Lung (tissue), 12 donors: ENCODE results near the gene ARHGEF28. TPM values are rescaled to one million over a fixed set of nuclear protein-coding genes. Genes with fewer than 3 reads are reported as not detected.

Source experiments
- ATAC-seq: fragments of 200-7000 bp; cut with Tn5 transposase; one replicate; pipeline ENCODE4 v1.9.1; 2020; ENCODE audit warnings: moderate number of reproducible peaks; ENCODE audit not compliant: insufficient read depth, low FRiP score
- DNase-seq, 3 donors: peaks; one replicate each; pipeline ENCODE4 v3.0.0-alpha.2; 2013 to 2017
- H3K27ac ChIP-seq, 2 donors: one replicate each; pipeline ENCODE4 v1.5.1; 2013; ENCODE audit warnings: mild to moderate bottlenecking in 2 of 2, moderate library complexity in 2 of 2, control low read depth in 1 of 2, inconsistent platforms in 1 of 2, low read depth in 1 of 2, low read length in 1 of 2
- H3K27me3 ChIP-seq, 3 donors: one replicate each; pipeline ENCODE4 v1.5.1; 2013; ENCODE audit warnings: low read length in 2 of 3; ENCODE audit not compliant: control insufficient read depth in 3 of 3, insufficient read depth in 3 of 3
- H3K36me3 ChIP-seq, 4 donors: one replicate each; pipeline ENCODE4 v1.5.1; 2013; ENCODE audit warnings: low read length in 4 of 4, mild to moderate bottlenecking in 1 of 4, moderate library complexity in 1 of 4; ENCODE audit not compliant: control insufficient read depth in 4 of 4, insufficient read depth in 4 of 4
- H3K4me1 ChIP-seq, 5 donors: one replicate each; pipeline ENCODE4 v1.5.1; 2013; ENCODE audit warnings: low read length in 5 of 5, mild to moderate bottlenecking in 2 of 5, moderate library complexity in 1 of 5; ENCODE audit not compliant: control insufficient read depth in 5 of 5, insufficient read depth in 5 of 5
- H3K4me3 ChIP-seq: one replicate; pipeline ENCODE4 v1.5.1; 2013; ENCODE audit warnings: mild to moderate bottlenecking, control low read depth, moderate library complexity
- H3K9ac ChIP-seq, 2 donors: one replicate each; pipeline ENCODE4 v1.5.1; 2013; ENCODE audit warnings: low read length in 2 of 2, control low read depth in 1 of 2; ENCODE audit not compliant: insufficient read depth in 1 of 2
- H3K9me3 ChIP-seq, 4 donors: one replicate each; pipeline ENCODE4 v1.5.1; 2013; ENCODE audit warnings: low read length in 3 of 4, mild to moderate bottlenecking in 1 of 4, moderate library complexity in 1 of 4; ENCODE audit not compliant: control insufficient read depth in 4 of 4, insufficient read depth in 3 of 4
- CTCF ChIP-seq: IDR thresholded peaks from 2 replicates; pipeline ENCODE4 v1.5.1; 2012; ENCODE audit warnings: mild to moderate bottlenecking; ENCODE audit errors: control extremely low read depth, extremely low read depth
- WGBS, 2 donors: extraction: QIAGEN DNeasy Blood & Tissue Kit; methylation state at CpG; one replicate each; pipeline ENCODE4 v1.1.7; 2013; 5-methylcytosine and 5-hydroxymethylcytosine counted together
- polyA plus RNA-seq, 2 donors: library from polyadenylated mRNA; stranded (reverse); fragments of 200-250 nt; gene quantifications; one replicate each; pipeline ENCODE4 v1.2.1, GENCODE V29; 2013
- total RNA-seq, 2 donors: library from RNA; depleted of rRNA in 1 of 2; stranded (reverse); fragments of >200 nt in 1 of 2; gene quantifications; one replicate each; pipeline ENCODE4 v1.2.1, GENCODE V29; 2014 to 2021
- donor health status: control.
- donor health status: control.
- donor health status: Bipolar disorder and iron deficiency.
- donor health status: healthy.
- donor health status: DM: yes; HTN: yes; CAD: no.

ARHGEF28 gene
- total and polyA plus RNA-seq, 4 donors, result 3.0 to 13.0 (median 10.0) TPM

DNA sequence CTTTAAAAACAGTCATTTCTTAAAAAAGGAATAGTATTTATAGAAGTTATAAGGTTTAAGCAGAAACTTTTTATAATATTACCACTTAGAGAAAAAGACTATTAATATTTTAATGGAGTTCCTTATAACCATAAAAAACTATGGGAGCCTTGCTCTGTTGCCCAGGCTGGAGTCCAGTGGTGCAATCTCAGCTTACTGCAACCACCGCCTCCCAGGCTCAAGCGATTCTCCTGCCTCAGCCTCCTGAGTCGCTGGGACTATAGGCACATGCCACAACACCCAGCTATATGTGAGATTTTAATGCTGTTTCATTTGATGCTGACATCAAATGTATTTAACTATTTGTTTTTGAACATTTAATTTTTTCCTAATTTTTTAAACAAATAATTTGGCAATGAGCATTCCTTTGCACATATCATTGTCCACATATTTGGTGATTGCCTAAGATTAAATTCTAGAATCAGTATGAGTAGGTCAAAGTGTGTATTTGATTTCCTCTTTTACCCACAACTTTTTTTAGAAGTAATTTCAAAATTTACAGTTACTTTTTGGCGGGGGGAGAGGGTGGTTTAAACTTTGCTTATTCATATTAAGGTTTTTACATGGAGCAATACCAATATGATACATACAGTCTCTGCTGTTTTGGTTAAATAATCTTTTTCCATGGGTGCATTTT, 235.5 kb downstream of the ARHGEF28 start:
- 47 to 80% methylated on average over 4 of the region's 4 CpGs for WGBS, 2 donors
- DNase-seq, result no peak
- H3K36me3 ChIP-seq, result no peaks in the 10 kb centered on the region

DNA sequence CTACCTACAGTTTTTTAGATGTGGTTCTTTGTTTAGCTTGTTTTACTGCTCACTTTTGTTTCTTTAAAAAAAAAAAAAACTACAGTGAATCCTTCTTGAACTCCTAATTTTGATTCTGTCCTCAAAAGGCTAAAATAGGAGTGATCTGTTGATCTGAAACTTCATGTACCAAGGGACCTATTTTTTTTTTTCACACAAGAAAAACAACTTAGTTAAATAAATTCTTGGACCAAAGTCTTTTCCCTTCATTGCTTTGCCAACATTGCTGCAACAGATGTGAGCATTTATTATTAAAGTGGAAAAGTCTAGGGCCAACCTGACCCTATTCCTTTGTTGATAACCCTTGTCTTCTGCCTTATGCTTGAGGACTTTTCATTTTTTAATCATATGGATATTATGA, 236.8 kb downstream of the ARHGEF28 start:
- DNase-seq, result no peak
- Histone ChIP-seq H3K4me3 (no peak overlapping the region), H3K27me3 (no peaks in the 10 kb centered on the region), H3K9ac (no peak overlapping the region), H3K9me3 (no peaks in the 10 kb centered on the region), H3K27ac (no peak overlapping the region), H3K4me1 (peaks cover 0 to 3% (median 0%) of the 10 kb centered on the region in 5 donors), H3K36me3 (no peaks in the 10 kb centered on the region)
- TF ChIP-seq CTCF, result no peak
- ATAC-seq, result no peak

More for the DNA sequence above, 235.5 kb downstream of the ARHGEF28 start:
- TF ChIP-seq CTCF, result no peak
- H3K4me1 ChIP-seq, result peaks cover 0 to 6% (median 0%) of the 10 kb centered on the region in 5 donors
- H3K4me3 ChIP-seq, result no peak overlapping the region
- no peaks in the 10 kb centered on the region for H3K9me3 ChIP-seq
- no peak overlapping the region for H3K9ac ChIP-seq
- H3K27me3 ChIP-seq, result no peaks in the 10 kb centered on the region
- H3K27ac ChIP-seq, result no peak overlapping the region
- ATAC-seq, result no peak

GRCh38 chr5:73863876-73864275, 237.9 kb downstream of the ARHGEF28 start:
- Histone ChIP-seq H3K4me3 (no peak overlapping the region), H3K27me3 (no peaks in the 10 kb centered on the region), H3K9me3 (no peaks in the 10 kb centered on the region), H3K9ac (no peak overlapping the region), H3K4me1 (no peaks in the 10 kb centered on the region), H3K27ac (no peak overlapping the region), H3K36me3 (no peaks in the 10 kb centered on the region)
- DNase-seq, result no peak
- TF ChIP-seq CTCF, result no peak
- ATAC-seq, result no peak
- 94 to 95% methylated on average over 3 of the region's 3 CpGs for WGBS, 2 donors

GRCh38 chr5:73865315-73865714, 239.3 kb downstream of the ARHGEF28 start:
- Histone ChIP-seq H3K9ac (no peak overlapping the region), H3K4me3 (no peak overlapping the region), H3K36me3 (no peaks in the 10 kb centered on the region), H3K4me1 (no peaks in the 10 kb centered on the region), H3K27me3 (no peaks in the 10 kb centered on the region), H3K27ac (no peak overlapping the region), H3K9me3 (no peaks in the 10 kb centered on the region)
- no peak for DNase-seq
- 93 to 97% methylated on average over 1 of the region's 1 CpG for WGBS, 2 donors
- no peak for ATAC-seq
- no peak for TF ChIP-seq CTCF
